IMR-90 (cell line): ENCODE data around the gene PLXNB3. TPM values are rescaled to one million over a fixed set of nuclear protein-coding genes. Genes with fewer than 3 reads are reported as not detected.

Source experiments
- ATAC-seq: fragments of 200-7000 bp; cut with Tn5 transposase; 2 replicates; pipeline ENCODE4 v1.9.1; 2020; ENCODE audit warnings: low read depth, mild to moderate bottlenecking, moderate library complexity
- BruUV-seq: library from RNA; stranded (reverse); fragments of 400-500 nt; replicated peaks from 2 replicates; lab custom pipeline; 2021; lab: Mats Ljungman, UMichigan
- CTCF ChIA-PET: fragments of 300-600 bp; formaldehyde crosslinking; extraction: SDS; loops from one replicate; lab custom pipeline; 2021; ENCODE audit warnings: antibody characterized with exemption; lab: Yijun Ruan, JAX
- POLR2A ChIA-PET: fragments of 300-600 bp; sonication (Branson Sonifier 250); formaldehyde crosslinking; loops from one replicate; lab custom pipeline; 2022; ENCODE audit warnings: antibody characterized with exemption; ENCODE audit not compliant: unreplicated experiment; lab: Charles Lee
- DNase-seq: peaks from one replicate; pipeline ENCODE4 v3.0.0; 2013
- H2AFZ ChIP-seq: replicated peaks from 2 replicates; pipeline ENCODE3; 2013; ENCODE audit warnings: low read length, mild to moderate bottlenecking; ENCODE audit not compliant: poor library complexity
- H2AK5ac ChIP-seq: 2 replicates; pipeline ENCODE4 v1.6.1; 2013; ENCODE audit warnings: low read depth, low read length, inconsistent platforms
- H2AK9ac ChIP-seq: replicated peaks from 2 replicates; pipeline ENCODE3; 2013; ENCODE audit warnings: mild to moderate bottlenecking, low read depth, low read length, moderate library complexity; ENCODE audit not compliant: poor library complexity
- H2BK120ac ChIP-seq: 2 replicates; pipeline ENCODE4 v1.6.1; 2013; ENCODE audit warnings: low read depth, low read length, inconsistent platforms
- H2BK15ac ChIP-seq: 3 replicates; pipeline ENCODE4 v1.6.1; 2013; ENCODE audit warnings: low read depth, low read length, inconsistent platforms
- H2BK20ac ChIP-seq: 2 replicates; pipeline ENCODE4 v1.6.1; 2013; ENCODE audit warnings: low read depth, mild to moderate bottlenecking, inconsistent platforms, low read length, moderate library complexity
- H2BK5ac ChIP-seq: 2 replicates; pipeline ENCODE4 v1.6.1; 2013; ENCODE audit warnings: mild to moderate bottlenecking, low read depth, low read length, inconsistent platforms; ENCODE audit not compliant: poor library complexity, severe bottlenecking
- H3K14ac ChIP-seq: replicated peaks from 2 replicates; pipeline ENCODE4 v1.6.1; 2013; ENCODE audit warnings: low read depth, low read length, inconsistent platforms
- H3K18ac ChIP-seq: 2 replicates; pipeline ENCODE4 v1.6.1; 2013; ENCODE audit warnings: low read depth, low read length, control low read depth
- H3K23ac ChIP-seq: 2 replicates; pipeline ENCODE4 v1.6.1; 2013; ENCODE audit warnings: low read depth, low read length, inconsistent platforms
- H3K27ac ChIP-seq: 2 replicates; pipeline ENCODE4 v1.5.1; 2013; ENCODE audit warnings: mild to moderate bottlenecking, control low read depth, low read length; ENCODE audit not compliant: insufficient read depth
- H3K27me3 ChIP-seq: 2 replicates; pipeline ENCODE4 v1.6.1; 2013; ENCODE audit warnings: low read length; ENCODE audit not compliant: control insufficient read depth, insufficient read depth
- H3K36me3 ChIP-seq: 2 replicates; pipeline ENCODE4 v1.6.1; 2013; ENCODE audit warnings: low read length, mixed read lengths; ENCODE audit not compliant: control insufficient read depth, insufficient read depth
- H3K4ac ChIP-seq: 2 replicates; pipeline ENCODE4 v1.6.1; 2013; ENCODE audit warnings: low read depth, low read length, inconsistent platforms
- H3K4me1 ChIP-seq: 2 replicates; pipeline ENCODE4 v1.6.1; 2013; ENCODE audit warnings: low read length, mixed read lengths; ENCODE audit not compliant: control insufficient read depth, insufficient read depth
- H3K4me2 ChIP-seq: 2 replicates; pipeline ENCODE4 v1.6.1; 2013; ENCODE audit warnings: low read depth, mild to moderate bottlenecking, control low read depth, low read length, moderate library complexity
- H3K4me3 ChIP-seq: 2 replicates; pipeline ENCODE4 v1.5.1; 2013; ENCODE audit warnings: low read depth, mild to moderate bottlenecking, control low read depth, low read length, moderate library complexity; ENCODE audit not compliant: insufficient read depth
- H3K56ac ChIP-seq: 2 replicates; pipeline ENCODE4 v1.6.1; 2013; ENCODE audit warnings: low read length, inconsistent platforms; ENCODE audit not compliant: insufficient read depth; ENCODE audit errors: extremely low read depth
- H3K79me1 ChIP-seq, 2 experiments: 2 replicates each; pipeline ENCODE4 v1.6.1; 2013; ENCODE audit warnings: low read length in 2 of 2, inconsistent platforms in 1 of 2, low read depth in 1 of 2
- H3K9ac ChIP-seq: 2 replicates; pipeline ENCODE4 v1.6.1; 2013; ENCODE audit warnings: low read depth, low read length, control low read depth
- H3K9me1 ChIP-seq: 2 replicates; pipeline ENCODE4 v1.6.1; 2013; ENCODE audit warnings: low read length, inconsistent platforms; ENCODE audit not compliant: insufficient read depth
- H3K9me3 ChIP-seq: 2 replicates; pipeline ENCODE4 v1.6.1; 2013; ENCODE audit warnings: low read length; ENCODE audit not compliant: control insufficient read depth, insufficient read depth
- H4K20me1 ChIP-seq: 2 replicates; pipeline ENCODE4 v1.6.1; 2013; ENCODE audit warnings: low read length, inconsistent platforms; ENCODE audit not compliant: insufficient read depth
- H4K5ac ChIP-seq: 2 replicates; pipeline ENCODE4 v1.6.1; 2013; ENCODE audit warnings: mild to moderate bottlenecking, low read depth, low read length, control low read depth
- H4K8ac ChIP-seq, 2 experiments: 2 replicates each; pipeline ENCODE4 v1.6.1; 2013; ENCODE audit warnings: low read depth in 2 of 2, low read length in 2 of 2, control low read depth in 1 of 2, inconsistent platforms in 1 of 2
- H4K91ac ChIP-seq: 2 replicates; pipeline ENCODE4 v1.6.1; 2013; ENCODE audit warnings: low read depth, low read length, inconsistent platforms; ENCODE audit not compliant: insufficient read depth
- BHLHE40 ChIP-seq: fragments of 150-350 bp; IDR thresholded peaks from 2 replicates; pipeline ENCODE4 v1.6.1; 2016; ENCODE audit warnings: mild to moderate bottlenecking, low read depth, low read length
- CEBPB ChIP-seq: IDR thresholded peaks from 2 replicates; pipeline ENCODE4 v1.6.1; 2012; ENCODE audit warnings: low read depth, low read length, improper control_type of control experiment
- CHD1 ChIP-seq: IDR thresholded peaks from 2 replicates; pipeline ENCODE4 v1.6.1; 2012; ENCODE audit warnings: low read depth, low read length, improper control_type of control experiment
- FOS ChIP-seq: fragments of 150-350 bp; IDR thresholded peaks from 2 replicates; pipeline ENCODE4 v1.6.1; 2016; ENCODE audit warnings: low read depth, low read length
- MAFK ChIP-seq: IDR thresholded peaks from 2 replicates; pipeline ENCODE4 v1.6.1; 2012; ENCODE audit warnings: low read depth, low read length, improper control_type of control experiment
- MAZ ChIP-seq: IDR thresholded peaks from 2 replicates; pipeline ENCODE4 v1.6.1; 2012; ENCODE audit warnings: low read depth, mild to moderate bottlenecking, low read length, improper control_type of control experiment, moderate library complexity, borderline replicate concordance
- MXI1 ChIP-seq: IDR thresholded peaks from 2 replicates; pipeline ENCODE4 v1.6.1; 2012; ENCODE audit warnings: low read depth, mild to moderate bottlenecking, low read length, moderate library complexity, borderline replicate concordance
- NFE2L2 ChIP-seq: fragments of 150-350 bp; IDR thresholded peaks from 2 replicates; pipeline ENCODE4 v1.6.1; 2016; ENCODE audit warnings: low read depth, mild to moderate bottlenecking, low read length
- POLR2A ChIP-seq: IDR thresholded peaks from 2 replicates; pipeline ENCODE4 v1.6.1; 2012; ENCODE audit warnings: mild to moderate bottlenecking, low read depth, low read length
- RAD21 ChIP-seq: IDR thresholded peaks from 2 replicates; pipeline ENCODE4 v1.6.1; 2012; ENCODE audit warnings: low read length, improper control_type of control experiment
- RCOR1 ChIP-seq: IDR thresholded peaks from 2 replicates; pipeline ENCODE4 v1.6.1; 2012; ENCODE audit warnings: mild to moderate bottlenecking, low read length, improper control_type of control experiment; ENCODE audit not compliant: insufficient replicate concordance
- RFX5 ChIP-seq: IDR thresholded peaks from 2 replicates; pipeline ENCODE4 v1.8.0; 2012; ENCODE audit warnings: low read depth, mild to moderate bottlenecking, low read length, moderate library complexity
- SMC3 ChIP-seq: fragments of 150-350 bp; IDR thresholded peaks from 2 replicates; pipeline ENCODE4 v1.6.1; 2016; ENCODE audit warnings: low read depth, mild to moderate bottlenecking, antibody characterized with exemption, low read length, moderate library complexity
- WGBS, 2 experiments: methylation state at CpG; one replicate each; pipeline versions ENCODE4 v1.1.5 to v1.1.7; 2013; ENCODE audit warnings: missing lambda C conversion rate in 2 of 2; ENCODE audit not compliant: insufficient read length in 1 of 2; ENCODE audit errors: extremely low coverage in 2 of 2; 5-methylcytosine and 5-hydroxymethylcytosine counted together
- dilution Hi-C: fragments of 300-500 bp; cut with HindIII; formaldehyde crosslinking; loops from one replicate; pipeline ENCODE4 v1.14.3; 2018; ENCODE audit warnings: low sequenced_read_pairs; ENCODE audit not compliant: unreplicated experiment
- in situ Hi-C: fragments of 300-500 bp; cut with MboI; formaldehyde crosslinking; loops from 3 replicates; pipeline ENCODE4 v1.14.3; 2019; ENCODE audit warnings: low sequenced_read_pairs, inconsistent platforms, mixed read lengths
- intact Hi-C: fragments of 100-400 bp; cut with micrococcal nuclease; formaldehyde crosslinking; loops from 2 replicates; pipeline ENCODE4 v1.10.0; 2022
- polyA plus RNA-seq, 3 experiments: library from polyadenylated mRNA; depleted of rRNA; stranded (reverse); fragments of >200 nt; gene quantifications; 2 replicates each; pipeline ENCODE4 v1.2.3, GENCODE V29; 2012; ENCODE audit warnings: low replicate concordance in 1 of 3
- total RNA-seq: library from RNA; depleted of rRNA; stranded (reverse); fragments of >200 nt; gene quantifications from 2 replicates; pipeline ENCODE4 v1.2.3, GENCODE V29; 2012
- TF ChIP-seq, protein P1 (sequence below): conservative IDR thresholded peaks from 2 replicates; pipeline ENCODE4 v1.5.1; 2012; ENCODE audit warnings: mild to moderate bottlenecking, low read depth, low read length, improper control_type of control experiment
- TF ChIP-seq, protein P2 (sequence below): fragments of 150-350 bp; IDR thresholded peaks from 2 replicates; pipeline ENCODE4 v1.6.1; 2016; ENCODE audit warnings: low read depth, mild to moderate bottlenecking, low read length, moderate library complexity, borderline replicate concordance
- TF ChIP-seq, protein P3 (sequence below): fragments of 150-350 bp; IDR thresholded peaks from 2 replicates; pipeline ENCODE4 v1.6.1; 2017; ENCODE audit warnings: mild to moderate bottlenecking, antibody characterized with exemption, low read length, low read depth

Gene PLXNB3
- total and polyA plus RNA-seq, 2 of the 4 experiments (the other 2 are of a cell fraction) = 0.36 to 22.3 TPM

DNA sequence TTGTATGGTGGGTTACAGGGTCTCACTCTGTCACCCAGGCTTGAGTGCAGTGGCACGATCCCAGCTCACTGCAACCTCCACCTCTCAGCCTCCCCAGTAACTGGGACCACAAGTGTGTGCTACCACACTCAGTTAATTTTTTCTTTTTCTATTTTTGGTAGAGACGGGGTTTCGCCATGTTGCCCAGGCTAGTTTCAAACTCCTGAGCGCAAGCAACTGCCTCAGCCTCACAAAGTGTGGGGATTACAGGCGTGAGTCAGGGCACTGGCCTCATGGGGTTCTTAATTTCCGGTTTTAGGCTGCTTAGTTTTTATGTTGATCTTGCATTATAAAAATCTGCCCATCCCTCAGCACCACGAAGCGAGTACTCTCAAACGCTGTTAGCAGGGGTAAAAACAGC is 46.6 kb upstream of the PLXNB3 start:
- no peaks in the 10 kb centered on the region; the same call in 1 of the 2 replicates for H3K4me1 ChIP-seq
- no peak overlapping the region for H2BK5ac ChIP-seq
- no peak for DNase-seq
- CTCF ChIA-PET = no interaction called here
- no peak overlapping the region for H3K4ac ChIP-seq
- no peak overlapping the region for H2BK20ac ChIP-seq
- ATAC-seq = no peak
- H4K91ac ChIP-seq = no peak overlapping the region
- H2AK5ac ChIP-seq = no peak overlapping the region
- no peak overlapping the region for H4K8ac ChIP-seq
- H3K9me3 ChIP-seq = no peaks in the 10 kb centered on the region
- dilution Hi-C loops (no loop called here), intact Hi-C loops (no loop called here), in situ Hi-C loops (no loop called here)
- H3K27me3 ChIP-seq = no peaks in the 10 kb centered on the region
- H3K36me3 ChIP-seq = peaks cover 45% of the 10 kb centered on the region
- peaks cover under 1% of the 10 kb centered on the region; the same call in 1 of the 2 replicates for H4K20me1 ChIP-seq
- WGBS, 2 experiments = no CpG with 5 or more reads among the region's 9 CpGs
- no peak overlapping the region for H2AFZ ChIP-seq
- no peak overlapping the region for H3K4me2 ChIP-seq
- H2BK15ac ChIP-seq = no peak overlapping the region
- no TSS peak for BruUV-seq
- H4K5ac ChIP-seq = no peak overlapping the region
- H3K23ac ChIP-seq = no peak overlapping the region
- no peak overlapping the region for H2BK120ac ChIP-seq
- no peak overlapping the region for H3K18ac ChIP-seq
- H2AK9ac ChIP-seq = no peak overlapping the region
- H3K9ac ChIP-seq = no peak overlapping the region
- H3K9me1 ChIP-seq = no peaks in the 10 kb centered on the region; the same call in 1 of the 2 replicates
- no peak overlapping the region for H3K14ac ChIP-seq
- H3K79me1 ChIP-seq = peaks cover 5% of the 10 kb centered on the region in 2 experiments; a peak in 3 of 4 replicates
- POLR2A ChIA-PET = no interaction called here
- TF ChIP-seq NFE2L2 = no peak
- TF ChIP-seq, protein P1, sequence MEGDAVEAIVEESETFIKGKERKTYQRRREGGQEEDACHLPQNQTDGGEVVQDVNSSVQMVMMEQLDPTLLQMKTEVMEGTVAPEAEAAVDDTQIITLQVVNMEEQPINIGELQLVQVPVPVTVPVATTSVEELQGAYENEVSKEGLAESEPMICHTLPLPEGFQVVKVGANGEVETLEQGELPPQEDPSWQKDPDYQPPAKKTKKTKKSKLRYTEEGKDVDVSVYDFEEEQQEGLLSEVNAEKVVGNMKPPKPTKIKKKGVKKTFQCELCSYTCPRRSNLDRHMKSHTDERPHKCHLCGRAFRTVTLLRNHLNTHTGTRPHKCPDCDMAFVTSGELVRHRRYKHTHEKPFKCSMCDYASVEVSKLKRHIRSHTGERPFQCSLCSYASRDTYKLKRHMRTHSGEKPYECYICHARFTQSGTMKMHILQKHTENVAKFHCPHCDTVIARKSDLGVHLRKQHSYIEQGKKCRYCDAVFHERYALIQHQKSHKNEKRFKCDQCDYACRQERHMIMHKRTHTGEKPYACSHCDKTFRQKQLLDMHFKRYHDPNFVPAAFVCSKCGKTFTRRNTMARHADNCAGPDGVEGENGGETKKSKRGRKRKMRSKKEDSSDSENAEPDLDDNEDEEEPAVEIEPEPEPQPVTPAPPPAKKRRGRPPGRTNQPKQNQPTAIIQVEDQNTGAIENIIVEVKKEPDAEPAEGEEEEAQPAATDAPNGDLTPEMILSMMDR = no peak
- TF ChIP-seq RCOR1 = no peak
- TF ChIP-seq SMC3 = no peak
- TF ChIP-seq, protein P2, sequence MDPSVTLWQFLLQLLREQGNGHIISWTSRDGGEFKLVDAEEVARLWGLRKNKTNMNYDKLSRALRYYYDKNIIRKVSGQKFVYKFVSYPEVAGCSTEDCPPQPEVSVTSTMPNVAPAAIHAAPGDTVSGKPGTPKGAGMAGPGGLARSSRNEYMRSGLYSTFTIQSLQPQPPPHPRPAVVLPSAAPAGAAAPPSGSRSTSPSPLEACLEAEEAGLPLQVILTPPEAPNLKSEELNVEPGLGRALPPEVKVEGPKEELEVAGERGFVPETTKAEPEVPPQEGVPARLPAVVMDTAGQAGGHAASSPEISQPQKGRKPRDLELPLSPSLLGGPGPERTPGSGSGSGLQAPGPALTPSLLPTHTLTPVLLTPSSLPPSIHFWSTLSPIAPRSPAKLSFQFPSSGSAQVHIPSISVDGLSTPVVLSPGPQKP = no peak
- TF ChIP-seq RFX5 = no peak
- no peak for TF ChIP-seq MXI1
- no peak for TF ChIP-seq FOS
- TF ChIP-seq CEBPB = no peak
- no peak for TF ChIP-seq BHLHE40
- no peak for TF ChIP-seq RAD21
- TF ChIP-seq CHD1 = no peak
- TF ChIP-seq, protein P3, sequence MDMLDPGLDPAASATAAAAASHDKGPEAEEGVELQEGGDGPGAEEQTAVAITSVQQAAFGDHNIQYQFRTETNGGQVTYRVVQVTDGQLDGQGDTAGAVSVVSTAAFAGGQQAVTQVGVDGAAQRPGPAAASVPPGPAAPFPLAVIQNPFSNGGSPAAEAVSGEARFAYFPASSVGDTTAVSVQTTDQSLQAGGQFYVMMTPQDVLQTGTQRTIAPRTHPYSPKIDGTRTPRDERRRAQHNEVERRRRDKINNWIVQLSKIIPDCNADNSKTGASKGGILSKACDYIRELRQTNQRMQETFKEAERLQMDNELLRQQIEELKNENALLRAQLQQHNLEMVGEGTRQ = no peak
- no peak for TF ChIP-seq MAZ
- TF ChIP-seq POLR2A = no peak
- no peak for TF ChIP-seq MAFK
- H3K4me3 ChIP-seq = no peak overlapping the region
- H3K27ac ChIP-seq = no peak overlapping the region
- no peak overlapping the region for H3K56ac ChIP-seq
